GM23338 (cell line): ENCODE data around the gene LMF1. TPM values are rescaled to one million over a fixed set of nuclear protein-coding genes. Genes with fewer than 3 reads are reported as not detected.

Experiments
- ATAC-seq: fragments of 200-7000 bp; cut with Tn5 transposase; 3 replicates; pipeline ENCODE4 v1.9.1; 2020
- DNase-seq: peaks from one replicate; pipeline ENCODE4 v3.0.0-alpha.2; 2015; ENCODE audit warnings: low spot score
- H2AFZ ChIP-seq: fragments of 200-600 bp; sonication (generic); 2 replicates; pipeline ENCODE4 v1.8.0; 2016; ENCODE audit warnings: antibody characterized with exemption, mild to moderate bottlenecking, moderate library complexity
- H3F3A ChIP-seq: fragments of 200-600 bp; sonication (generic); replicated peaks from 2 replicates; pipeline ENCODE4 v1.8.0; 2017; ENCODE audit warnings: antibody characterized with exemption, mixed run types, low read depth
- H3K27ac ChIP-seq: fragments of 200-600 bp; sonication (generic); 2 replicates; pipeline ENCODE4 v1.6.1; 2016; ENCODE audit warnings: low read depth
- H3K27me3 ChIP-seq: fragments of 200-600 bp; sonication (generic); 2 replicates; pipeline ENCODE4 v1.8.0; 2016; ENCODE audit warnings: mild to moderate bottlenecking, mixed run types, moderate library complexity; ENCODE audit not compliant: insufficient read depth
- H3K36me3 ChIP-seq: fragments of 200-600 bp; sonication (generic); 2 replicates; pipeline ENCODE4 v1.8.0; 2016; ENCODE audit warnings: mild to moderate bottlenecking; ENCODE audit not compliant: insufficient read depth
- H3K4me1 ChIP-seq: fragments of 200-600 bp; sonication (generic); 2 replicates; pipeline ENCODE4 v1.8.0; 2016; ENCODE audit warnings: mild to moderate bottlenecking, moderate library complexity; ENCODE audit not compliant: insufficient read depth
- H3K4me2 ChIP-seq: fragments of 200-600 bp; sonication (generic); 2 replicates; pipeline ENCODE4 v1.7.1; 2017; ENCODE audit warnings: mixed run types
- H3K4me3 ChIP-seq: fragments of 200-600 bp; sonication (generic); 2 replicates; pipeline ENCODE4 v1.6.1; 2016; ENCODE audit warnings: mixed run types
- H3K79me2 ChIP-seq: fragments of 200-600 bp; sonication (generic); replicated peaks from 2 replicates; pipeline ENCODE4 v1.8.0; 2017; ENCODE audit warnings: mild to moderate bottlenecking; ENCODE audit not compliant: insufficient read depth
- H3K9me2 ChIP-seq: fragments of 200-600 bp; sonication (generic); 2 replicates; pipeline ENCODE4 v1.8.0; 2017; ENCODE audit not compliant: insufficient read depth
- H4K20me1 ChIP-seq: fragments of 200-600 bp; sonication (generic); replicated peaks from 2 replicates; pipeline ENCODE4 v1.8.0; 2017; ENCODE audit warnings: mild to moderate bottlenecking; ENCODE audit not compliant: insufficient read depth
- H3K27ac Mint-ChIP-seq: 2 replicates; pipeline ENCODE4 v1.8.0; 2020; ENCODE audit warnings: inconsistent platforms, mild to moderate bottlenecking, moderate library complexity, mixed read lengths
- H3K27me3 Mint-ChIP-seq: 3 replicates; pipeline ENCODE4 v1.8.0; 2022; ENCODE audit warnings: low read depth, mild to moderate bottlenecking, moderate library complexity, mixed read lengths, inconsistent platforms; ENCODE audit not compliant: insufficient read depth, poor library complexity
- H3K36me3 Mint-ChIP-seq: 3 replicates; pipeline ENCODE4 v1.8.0; 2021; ENCODE audit warnings: low read depth, mild to moderate bottlenecking, inconsistent platforms, moderate library complexity, mixed read lengths
- H3K4me1 Mint-ChIP-seq: 3 replicates; pipeline ENCODE4 v1.8.0; 2020; ENCODE audit warnings: mild to moderate bottlenecking, inconsistent platforms, mixed read lengths
- H3K4me3 Mint-ChIP-seq: 3 replicates; pipeline ENCODE4 v1.8.0; 2021; ENCODE audit warnings: moderate library complexity, mild to moderate bottlenecking, inconsistent platforms, mixed read lengths
- H3K9me3 Mint-ChIP-seq: 3 replicates; pipeline ENCODE4 v1.8.0; 2020; ENCODE audit warnings: moderate library complexity, mild to moderate bottlenecking, inconsistent platforms, mixed read lengths
- CREB1 ChIP-seq: fragments of 250-450 bp; sonication (Bioruptor Pico); IDR thresholded peaks from 2 replicates; pipeline ENCODE4 v1.5.0; 2020; ENCODE audit warnings: low read depth, mild to moderate bottlenecking, moderate library complexity
- EZH2 ChIP-seq: fragments of 200-600 bp; sonication (generic); IDR thresholded peaks from one replicate; pipeline ENCODE4 v1.8.0; 2017; ENCODE audit warnings: antibody characterized with exemption, mild to moderate bottlenecking, low read depth; ENCODE audit not compliant: unreplicated experiment
- NANOG ChIP-seq: IDR thresholded peaks from 2 replicates; pipeline ENCODE4 v1.6.1; 2016; ENCODE audit warnings: antibody characterized with exemption, borderline replicate concordance
- REST ChIP-seq: IDR thresholded peaks from one replicate; pipeline ENCODE4 v1.6.1; 2018; ENCODE audit warnings: antibody characterized with exemption; ENCODE audit not compliant: unreplicated experiment
- STAT1 ChIP-seq: IDR thresholded peaks from one replicate; pipeline ENCODE4 v1.6.1; 2016; ENCODE audit warnings: antibody characterized with exemption; ENCODE audit not compliant: unreplicated experiment
- ZNF114 ChIP-seq: fragments of 250-450 bp; sonication (Bioruptor Pico); IDR thresholded peaks from 2 replicates; pipeline ENCODE4 v1.5.0; 2020; ENCODE audit warnings: mild to moderate bottlenecking, moderate library complexity
- ZNF331 ChIP-seq: fragments of 250-450 bp; sonication (Bioruptor Pico); IDR thresholded peaks from 2 replicates; pipeline ENCODE4 v1.5.0; 2020; ENCODE audit warnings: low read depth, mild to moderate bottlenecking, moderate library complexity
- polyA plus RNA-seq: library from polyadenylated mRNA; unstranded; fragments of >200 nt; fragmentation: Nextera tagmentation; extraction: Ambion mirVana; gene quantifications from 2 replicates; pipeline ENCODE4 v1.2.1, GENCODE V29; 2016
- total RNA-seq: library from RNA; depleted of rRNA; stranded (reverse); fragments of >200 nt; shearing (Covaris generic); gene quantifications from 2 replicates; pipeline ENCODE4 v1.2.3, GENCODE V29; 2014
- TF ChIP-seq, protein P1 (sequence below): fragments of 250-450 bp; sonication (Bioruptor Pico); IDR thresholded peaks from 2 replicates; pipeline ENCODE4 v1.5.0; 2020; ENCODE audit warnings: mild to moderate bottlenecking, moderate library complexity
- TF ChIP-seq, protein P2 (sequence below), 2 experiments: fragments of 200-600 bp in 1 of 2; sonication (generic) in 1 of 2; conservative IDR thresholded peaks; 2 replicates each; pipeline versions ENCODE4 v1.5.1 to v1.6.1; 2016 to 2017; ENCODE audit warnings: antibody characterized with exemption in 2 of 2, low read depth in 2 of 2, mild to moderate bottlenecking in 2 of 2, moderate library complexity in 1 of 2

LMF1 gene
- total and polyA plus RNA-seq, 2 experiments from 2014 or later = 4.2 to 10.1 TPM

DNA sequence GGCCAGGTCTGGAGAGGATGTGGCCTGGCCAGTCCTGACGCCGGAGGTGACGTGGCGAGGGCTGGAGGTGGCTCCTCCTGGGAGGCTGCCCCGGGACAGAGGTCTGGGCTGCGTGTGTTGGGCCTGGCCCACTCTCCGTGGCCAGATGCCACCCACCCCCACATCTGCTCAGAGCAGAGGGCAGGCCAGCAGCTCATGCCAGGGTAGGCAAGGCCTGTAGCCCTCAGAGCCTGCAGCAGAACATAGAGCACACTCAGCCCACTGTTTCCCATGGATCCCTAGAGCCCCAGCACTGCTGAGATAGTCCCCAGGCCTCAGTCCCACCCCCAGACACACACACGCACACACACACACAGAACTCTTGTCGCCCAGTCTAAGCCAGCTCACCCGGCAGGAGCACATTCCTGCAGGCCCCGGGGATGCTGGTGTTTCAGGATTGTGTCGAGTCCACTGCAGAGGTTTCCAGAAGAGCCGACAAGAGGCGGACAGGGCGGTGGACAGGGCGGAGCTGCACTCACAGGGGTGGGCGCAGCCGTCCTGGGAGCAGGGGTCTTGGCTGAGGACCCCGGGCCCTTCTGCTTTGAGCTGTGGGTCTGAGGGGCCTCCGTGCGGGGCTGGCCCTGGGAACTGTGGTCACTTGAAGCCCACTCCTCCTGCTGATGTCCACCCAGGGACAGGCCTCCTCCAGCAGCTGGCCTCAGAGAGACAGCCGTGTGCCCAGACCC is 44.1 kb upstream of the LMF1 start:
- H3K27ac Mint-ChIP-seq = no peak overlapping the region

More for the DNA sequence above, 44.1 kb upstream of the LMF1 start:
- Histone ChIP-seq H3K9me2 (no peaks in the 10 kb centered on the region), H3F3A (no peaks in the 10 kb centered on the region), H3K4me3 (no peak overlapping the region), H3K4me2 (no peak overlapping the region), H3K4me1 (no peaks in the 10 kb centered on the region), H2AFZ (no peak overlapping the region), H3K27me3 (no peaks in the 10 kb centered on the region), H4K20me1 (no peaks in the 10 kb centered on the region), H3K79me2 (no peaks in the 10 kb centered on the region), H3K27ac (no peak overlapping the region), H3K36me3 (no peaks in the 10 kb centered on the region)
- H3K27me3 Mint-ChIP-seq = peaks cover 9% of the 10 kb centered on the region
- no peaks in the 10 kb centered on the region for H3K4me1 Mint-ChIP-seq
- DNase-seq = no peak
- ATAC-seq = no peak; the same call in 2 of the 3 replicates
- no peak overlapping the region for H3K4me3 Mint-ChIP-seq
- TF ChIP-seq STAT1 = no peak
- no peak for TF ChIP-seq ZNF331 (CRISPR knock-in tag)
- TF ChIP-seq, protein P1, sequence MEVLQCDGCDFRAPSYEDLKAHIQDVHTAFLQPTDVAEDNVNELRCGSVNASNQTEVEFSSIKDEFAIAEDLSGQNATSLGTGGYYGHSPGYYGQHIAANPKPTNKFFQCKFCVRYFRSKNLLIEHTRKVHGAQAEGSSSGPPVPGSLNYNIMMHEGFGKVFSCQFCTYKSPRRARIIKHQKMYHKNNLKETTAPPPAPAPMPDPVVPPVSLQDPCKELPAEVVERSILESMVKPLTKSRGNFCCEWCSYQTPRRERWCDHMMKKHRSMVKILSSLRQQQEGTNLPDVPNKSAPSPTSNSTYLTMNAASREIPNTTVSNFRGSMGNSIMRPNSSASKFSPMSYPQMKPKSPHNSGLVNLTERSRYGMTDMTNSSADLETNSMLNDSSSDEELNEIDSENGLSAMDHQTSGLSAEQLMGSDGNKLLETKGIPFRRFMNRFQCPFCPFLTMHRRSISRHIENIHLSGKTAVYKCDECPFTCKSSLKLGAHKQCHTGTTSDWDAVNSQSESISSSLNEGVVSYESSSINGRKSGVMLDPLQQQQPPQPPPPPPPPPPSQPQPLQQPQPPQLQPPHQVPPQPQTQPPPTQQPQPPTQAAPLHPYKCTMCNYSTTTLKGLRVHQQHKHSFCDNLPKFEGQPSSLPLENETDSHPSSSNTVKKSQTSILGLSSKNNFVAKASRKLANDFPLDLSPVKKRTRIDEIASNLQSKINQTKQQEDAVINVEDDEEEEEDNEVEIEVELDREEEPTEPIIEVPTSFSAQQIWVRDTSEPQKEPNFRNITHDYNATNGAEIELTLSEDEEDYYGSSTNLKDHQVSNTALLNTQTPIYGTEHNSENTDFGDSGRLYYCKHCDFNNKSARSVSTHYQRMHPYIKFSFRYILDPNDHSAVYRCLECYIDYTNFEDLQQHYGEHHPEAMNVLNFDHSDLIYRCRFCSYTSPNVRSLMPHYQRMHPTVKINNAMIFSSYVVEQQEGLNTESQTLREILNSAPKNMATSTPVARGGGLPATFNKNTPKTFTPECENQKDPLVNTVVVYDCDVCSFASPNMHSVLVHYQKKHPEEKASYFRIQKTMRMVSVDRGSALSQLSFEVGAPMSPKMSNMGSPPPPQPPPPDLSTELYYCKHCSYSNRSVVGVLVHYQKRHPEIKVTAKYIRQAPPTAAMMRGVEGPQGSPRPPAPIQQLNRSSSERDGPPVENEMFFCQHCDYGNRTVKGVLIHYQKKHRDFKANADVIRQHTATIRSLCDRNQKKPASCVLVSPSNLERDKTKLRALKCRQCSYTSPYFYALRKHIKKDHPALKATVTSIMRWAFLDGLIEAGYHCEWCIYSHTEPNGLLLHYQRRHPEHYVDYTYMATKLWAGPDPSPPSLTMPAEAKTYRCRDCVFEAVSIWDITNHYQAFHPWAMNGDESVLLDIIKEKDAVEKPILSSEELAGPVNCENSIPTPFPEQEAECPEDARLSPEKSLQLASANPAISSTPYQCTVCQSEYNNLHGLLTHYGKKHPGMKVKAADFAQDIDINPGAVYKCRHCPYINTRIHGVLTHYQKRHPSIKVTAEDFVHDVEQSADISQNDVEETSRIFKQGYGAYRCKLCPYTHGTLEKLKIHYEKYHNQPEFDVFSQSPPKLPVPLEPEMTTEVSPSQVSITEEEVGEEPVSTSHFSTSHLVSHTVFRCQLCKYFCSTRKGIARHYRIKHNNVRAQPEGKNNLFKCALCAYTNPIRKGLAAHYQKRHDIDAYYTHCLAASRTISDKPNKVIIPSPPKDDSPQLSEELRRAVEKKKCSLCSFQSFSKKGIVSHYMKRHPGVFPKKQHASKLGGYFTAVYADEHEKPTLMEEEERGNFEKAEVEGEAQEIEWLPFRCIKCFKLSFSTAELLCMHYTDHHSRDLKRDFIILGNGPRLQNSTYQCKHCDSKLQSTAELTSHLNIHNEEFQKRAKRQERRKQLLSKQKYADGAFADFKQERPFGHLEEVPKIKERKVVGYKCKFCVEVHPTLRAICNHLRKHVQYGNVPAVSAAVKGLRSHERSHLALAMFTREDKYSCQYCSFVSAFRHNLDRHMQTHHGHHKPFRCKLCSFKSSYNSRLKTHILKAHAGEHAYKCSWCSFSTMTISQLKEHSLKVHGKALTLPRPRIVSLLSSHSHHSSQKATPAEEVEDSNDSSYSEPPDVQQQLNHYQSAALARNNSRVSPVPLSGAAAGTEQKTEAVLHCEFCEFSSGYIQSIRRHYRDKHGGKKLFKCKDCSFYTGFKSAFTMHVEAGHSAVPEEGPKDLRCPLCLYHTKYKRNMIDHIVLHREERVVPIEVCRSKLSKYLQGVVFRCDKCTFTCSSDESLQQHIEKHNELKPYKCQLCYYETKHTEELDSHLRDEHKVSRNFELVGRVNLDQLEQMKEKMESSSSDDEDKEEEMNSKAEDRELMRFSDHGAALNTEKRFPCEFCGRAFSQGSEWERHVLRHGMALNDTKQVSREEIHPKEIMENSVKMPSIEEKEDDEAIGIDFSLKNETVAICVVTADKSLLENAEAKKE (CRISPR knock-in tag) = no peak
- no peak for TF ChIP-seq EZH2
- no peak for TF ChIP-seq NANOG
- no peak for TF ChIP-seq ZNF114
- TF ChIP-seq, protein P2, sequence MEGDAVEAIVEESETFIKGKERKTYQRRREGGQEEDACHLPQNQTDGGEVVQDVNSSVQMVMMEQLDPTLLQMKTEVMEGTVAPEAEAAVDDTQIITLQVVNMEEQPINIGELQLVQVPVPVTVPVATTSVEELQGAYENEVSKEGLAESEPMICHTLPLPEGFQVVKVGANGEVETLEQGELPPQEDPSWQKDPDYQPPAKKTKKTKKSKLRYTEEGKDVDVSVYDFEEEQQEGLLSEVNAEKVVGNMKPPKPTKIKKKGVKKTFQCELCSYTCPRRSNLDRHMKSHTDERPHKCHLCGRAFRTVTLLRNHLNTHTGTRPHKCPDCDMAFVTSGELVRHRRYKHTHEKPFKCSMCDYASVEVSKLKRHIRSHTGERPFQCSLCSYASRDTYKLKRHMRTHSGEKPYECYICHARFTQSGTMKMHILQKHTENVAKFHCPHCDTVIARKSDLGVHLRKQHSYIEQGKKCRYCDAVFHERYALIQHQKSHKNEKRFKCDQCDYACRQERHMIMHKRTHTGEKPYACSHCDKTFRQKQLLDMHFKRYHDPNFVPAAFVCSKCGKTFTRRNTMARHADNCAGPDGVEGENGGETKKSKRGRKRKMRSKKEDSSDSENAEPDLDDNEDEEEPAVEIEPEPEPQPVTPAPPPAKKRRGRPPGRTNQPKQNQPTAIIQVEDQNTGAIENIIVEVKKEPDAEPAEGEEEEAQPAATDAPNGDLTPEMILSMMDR (conservative IDR thresholded peaks at IDR 0.05; ENCODE audit: low read depth in 2 of 2) = no peak
- no peak for TF ChIP-seq CREB1 (CRISPR knock-in tag)
- TF ChIP-seq REST = no peak
- H3K36me3 Mint-ChIP-seq = no peaks in the 10 kb centered on the region
- H3K9me3 Mint-ChIP-seq = no peaks in the 10 kb centered on the region
